Endothelial cell (in vitro differentiated cells): ENCODE data around the gene ADSS2. TPM values are rescaled to one million over a fixed set of nuclear protein-coding genes. Genes with fewer than 3 reads are reported as not detected.

Experiments used
- DNase-seq: peaks from one replicate; pipeline ENCODE4 v3.0.0; 2021; ENCODE audit warnings: low spot score
- H3K27ac Mint-ChIP-seq: one replicate; pipeline ENCODE4 v1.8.0; 2021; ENCODE audit warnings: mixed read lengths, inconsistent platforms; ENCODE audit not compliant: unreplicated experiment
- H3K27me3 Mint-ChIP-seq: one replicate; pipeline ENCODE4 v1.8.0; 2021; ENCODE audit warnings: mild to moderate bottlenecking, moderate library complexity, mixed read lengths, inconsistent platforms; ENCODE audit not compliant: unreplicated experiment
- H3K36me3 Mint-ChIP-seq: one replicate; pipeline ENCODE4 v1.8.0; 2021; ENCODE audit warnings: mild to moderate bottlenecking, low read depth, mixed read lengths, inconsistent platforms; ENCODE audit not compliant: unreplicated experiment
- H3K4me1 Mint-ChIP-seq: one replicate; pipeline ENCODE4 v1.8.0; 2021; ENCODE audit warnings: mild to moderate bottlenecking, mixed read lengths, inconsistent platforms; ENCODE audit not compliant: unreplicated experiment
- H3K4me3 Mint-ChIP-seq: one replicate; pipeline ENCODE4 v1.8.0; 2021; ENCODE audit warnings: mild to moderate bottlenecking, mixed read lengths, inconsistent platforms; ENCODE audit not compliant: unreplicated experiment
- H3K9me3 Mint-ChIP-seq: one replicate; pipeline ENCODE4 v1.8.0; 2021; ENCODE audit warnings: mixed read lengths, inconsistent platforms; ENCODE audit not compliant: unreplicated experiment
- total RNA-seq: library from RNA; stranded (reverse); fragmentation: NEBNext Ultra II Directional; extraction: Animal tissue kit (Norgen Biotek cat#: 25700); gene quantifications from one replicate; pipeline ENCODE4 v1.2.1, GENCODE V29; 2021; ENCODE audit not compliant: unreplicated experiment
- TF ChIP-seq, protein P1 (sequence below): fragments of 200-600 bp; sonication (generic); IDR thresholded peaks from one replicate; pipeline ENCODE4 v1.5.0; 2021; ENCODE audit warnings: antibody characterized with exemption; ENCODE audit not compliant: unreplicated experiment

ADSS2 gene
- total RNA-seq, 1 donor from 2014 or later: 35.4 TPM

DNA sequence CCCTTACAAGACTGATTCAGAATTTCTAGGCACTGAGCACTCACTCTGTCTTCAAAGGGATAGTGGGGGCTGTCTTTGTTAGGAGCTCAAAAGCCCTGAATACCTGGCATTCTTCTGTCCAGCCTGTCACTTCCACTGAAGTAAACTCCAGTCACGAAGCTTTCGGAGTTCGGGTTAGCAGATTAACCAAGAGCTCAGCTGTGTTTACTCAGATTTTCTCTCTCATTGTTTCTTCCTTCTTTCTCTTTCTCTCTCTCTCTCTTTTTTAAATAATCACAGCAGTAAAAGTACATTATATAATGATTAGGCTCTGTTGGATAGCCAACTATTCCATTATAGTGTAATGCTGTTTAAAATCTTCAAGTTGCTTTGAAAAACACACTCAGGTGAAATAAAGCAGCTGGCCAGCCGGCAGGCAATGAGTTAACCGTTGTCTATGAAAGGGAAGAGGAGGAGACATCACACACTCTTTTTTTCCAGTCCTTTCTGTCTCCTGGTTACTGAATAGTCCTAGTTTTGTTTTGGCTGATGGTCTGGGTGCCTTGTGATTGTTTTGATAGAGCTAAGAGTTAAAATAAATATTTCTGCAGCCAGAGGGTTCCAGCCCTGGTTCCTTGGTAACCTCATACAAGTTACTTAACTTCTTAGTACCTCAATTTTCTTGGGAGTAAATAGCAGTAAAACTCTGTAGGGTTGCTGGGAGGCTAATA is 89.8 kb downstream of the ADSS2 start:
- Mint-ChIP-seq H3K36me3 (peaks cover 7% of the 10 kb centered on the region), H3K4me3 (no peak overlapping the region), H3K27ac (peak overlapping the region; percentile 93), H3K4me1 (peaks cover 17% of the 10 kb centered on the region), H3K9me3 (no peaks in the 10 kb centered on the region), H3K27me3 (peaks cover 6% of the 10 kb centered on the region)
- DNase-seq: no peak
- TF ChIP-seq, protein P1, sequence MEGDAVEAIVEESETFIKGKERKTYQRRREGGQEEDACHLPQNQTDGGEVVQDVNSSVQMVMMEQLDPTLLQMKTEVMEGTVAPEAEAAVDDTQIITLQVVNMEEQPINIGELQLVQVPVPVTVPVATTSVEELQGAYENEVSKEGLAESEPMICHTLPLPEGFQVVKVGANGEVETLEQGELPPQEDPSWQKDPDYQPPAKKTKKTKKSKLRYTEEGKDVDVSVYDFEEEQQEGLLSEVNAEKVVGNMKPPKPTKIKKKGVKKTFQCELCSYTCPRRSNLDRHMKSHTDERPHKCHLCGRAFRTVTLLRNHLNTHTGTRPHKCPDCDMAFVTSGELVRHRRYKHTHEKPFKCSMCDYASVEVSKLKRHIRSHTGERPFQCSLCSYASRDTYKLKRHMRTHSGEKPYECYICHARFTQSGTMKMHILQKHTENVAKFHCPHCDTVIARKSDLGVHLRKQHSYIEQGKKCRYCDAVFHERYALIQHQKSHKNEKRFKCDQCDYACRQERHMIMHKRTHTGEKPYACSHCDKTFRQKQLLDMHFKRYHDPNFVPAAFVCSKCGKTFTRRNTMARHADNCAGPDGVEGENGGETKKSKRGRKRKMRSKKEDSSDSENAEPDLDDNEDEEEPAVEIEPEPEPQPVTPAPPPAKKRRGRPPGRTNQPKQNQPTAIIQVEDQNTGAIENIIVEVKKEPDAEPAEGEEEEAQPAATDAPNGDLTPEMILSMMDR: no peak

Other genes with a start within 250 kb of the ADSS2 start
- 1.1 TPM for gene CATSPERE, start 9.4 kb upstream of the ADSS2 start, total RNA-seq
- gene DESI2, start 201.2 kb upstream of the ADSS2 start, total RNA-seq: 52.5 TPM